ENCODE results near the gene WASF3. TPM values are rescaled to one million over a fixed set of nuclear protein-coding genes. Genes with fewer than 3 reads are reported as not detected.

The WASF3 gene, protein sequence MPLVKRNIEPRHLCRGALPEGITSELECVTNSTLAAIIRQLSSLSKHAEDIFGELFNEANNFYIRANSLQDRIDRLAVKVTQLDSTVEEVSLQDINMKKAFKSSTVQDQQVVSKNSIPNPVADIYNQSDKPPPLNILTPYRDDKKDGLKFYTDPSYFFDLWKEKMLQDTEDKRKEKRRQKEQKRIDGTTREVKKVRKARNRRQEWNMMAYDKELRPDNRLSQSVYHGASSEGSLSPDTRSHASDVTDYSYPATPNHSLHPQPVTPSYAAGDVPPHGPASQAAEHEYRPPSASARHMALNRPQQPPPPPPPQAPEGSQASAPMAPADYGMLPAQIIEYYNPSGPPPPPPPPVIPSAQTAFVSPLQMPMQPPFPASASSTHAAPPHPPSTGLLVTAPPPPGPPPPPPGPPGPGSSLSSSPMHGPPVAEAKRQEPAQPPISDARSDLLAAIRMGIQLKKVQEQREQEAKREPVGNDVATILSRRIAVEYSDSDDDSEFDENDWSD
- 0.08 to 0.15 TPM (median 0.14 TPM) in 5 replicates for total RNA-seq (2022; extraction: Qiagen RNA extraction; ENCODE audit: low read depth)

DNA sequence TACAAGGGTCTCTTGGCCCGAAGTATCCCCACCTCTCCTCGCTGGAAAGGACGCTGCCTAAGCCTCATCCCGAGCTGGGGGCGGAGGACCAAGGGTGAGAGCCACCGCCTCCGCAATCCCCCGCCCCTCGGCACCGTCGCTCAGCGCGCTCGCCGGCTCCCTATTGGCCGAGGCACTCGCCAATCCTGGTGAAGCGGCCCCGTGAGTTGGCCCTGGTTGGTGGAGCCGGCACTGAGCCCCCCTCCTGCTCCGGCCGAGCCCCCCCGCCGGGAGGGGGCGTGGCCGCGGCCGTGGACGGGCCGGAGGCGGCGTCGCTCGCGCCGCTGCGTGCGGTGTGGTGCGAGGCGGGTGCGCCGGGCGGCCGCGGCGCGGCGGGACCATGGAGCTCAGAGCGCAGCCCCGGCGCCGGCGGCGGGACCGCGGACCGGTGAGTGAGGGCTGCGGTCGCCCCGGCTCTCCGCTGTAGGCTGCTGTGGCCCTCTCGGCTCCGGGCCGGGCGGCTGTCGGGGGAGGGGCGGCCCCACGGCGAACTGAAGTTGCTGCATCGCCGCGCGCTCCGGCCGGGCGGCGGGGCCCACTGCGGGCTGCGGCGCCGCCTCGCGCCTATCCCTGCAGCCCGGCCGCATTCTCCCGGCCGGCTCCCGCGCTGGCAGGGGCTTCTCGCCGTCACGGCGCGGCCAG, at the start of gene WASF3:
Gene WASF3 (plus strand): TSS at position 291 of the 681 bp plus-strand sequence. CDS start 84,588 bp downstream, outside the sequence.

Other genes starting within 250 kb of the WASF3 start
- not detected in 5 replicates for gene GPR12, start 203.1 kb downstream of the WASF3 start, total RNA-seq (2022; extraction: Qiagen RNA extraction; ENCODE audit: low read depth)

All from A549 treated with GW870086 at 1 μM for 4 hours (cell line).